SH-SY5Y (cell line): ENCODE data around the gene ZFPM1.

Experiments
- GATA2 ChIP-seq: IDR thresholded peaks from 2 replicates; pipeline ENCODE4 v1.6.1; 2011; ENCODE audit warnings: mild to moderate bottlenecking, low read depth, low read length
- GATA3 ChIP-seq: IDR thresholded peaks from 2 replicates; pipeline ENCODE4 v1.6.1; 2011; ENCODE audit warnings: low read depth, mild to moderate bottlenecking, low read length, moderate library complexity

GRCh38 chr16:88535857-88536222 is 82.8 kb downstream of the ZFPM1 start:
- TF ChIP-seq GATA2 (no peak), GATA3 (no peak)
